MCF 10A (cell line): Measurements from ENCODE around the gene TRIM40. TPM values are rescaled to one million over a fixed set of nuclear protein-coding genes. Genes with fewer than 3 reads are reported as not detected.

Source experiments
- BruUV-seq: library from RNA; stranded (reverse); fragments of 400-500 nt; replicated peaks from 2 replicates; lab custom pipeline; 2021; lab: Mats Ljungman, UMichigan
- CTCF ChIA-PET: fragments of 300-600 bp; sonication (Branson Sonifier 250); formaldehyde crosslinking; extraction: SDS; loops from one replicate; lab custom pipeline; 2021; ENCODE audit warnings: antibody characterized with exemption, inconsistent platforms; lab: Yijun Ruan, JAX
- POLR2A ChIA-PET: fragments of 300-600, 350-650 bp; sonication (Branson Sonifier 250); formaldehyde crosslinking; extraction: SDS; loops from one replicate; lab custom pipeline; 2020; ENCODE audit warnings: antibody characterized with exemption, inconsistent platforms; lab: Yijun Ruan, JAX
- DNase-seq: peaks from one replicate; pipeline ENCODE4 v3.0.0-alpha.2; 2018; ENCODE audit not compliant: unreplicated experiment
- H3K27ac Mint-ChIP-seq: one replicate; pipeline ENCODE4 v1.8.0; 2022; ENCODE audit warnings: mild to moderate bottlenecking, low read depth, mixed read lengths; ENCODE audit not compliant: unreplicated experiment
- H3K27me3 Mint-ChIP-seq: one replicate; pipeline ENCODE4 v1.8.0; 2022; ENCODE audit warnings: mixed read lengths; ENCODE audit not compliant: insufficient read depth, unreplicated experiment
- H3K36me3 Mint-ChIP-seq: one replicate; pipeline ENCODE4 v1.8.0; 2022; ENCODE audit warnings: mild to moderate bottlenecking, moderate library complexity, mixed read lengths; ENCODE audit not compliant: insufficient read depth, unreplicated experiment
- H3K4me1 Mint-ChIP-seq: one replicate; pipeline ENCODE4 v1.8.0; 2022; ENCODE audit warnings: mixed read lengths; ENCODE audit not compliant: insufficient read depth, unreplicated experiment
- H3K4me3 Mint-ChIP-seq: one replicate; pipeline ENCODE4 v1.8.0; 2022; ENCODE audit warnings: mild to moderate bottlenecking, moderate library complexity, mixed read lengths; ENCODE audit not compliant: unreplicated experiment
- H3K9me3 Mint-ChIP-seq: one replicate; pipeline ENCODE4 v1.8.0; 2022; ENCODE audit warnings: mixed read lengths; ENCODE audit not compliant: unreplicated experiment
- intact Hi-C: fragments of 100-400 bp; cut with micrococcal nuclease; formaldehyde crosslinking; loops from 2 replicates; pipeline ENCODE4 v1.14.1; 2022
- total RNA-seq: library from RNA; stranded (reverse); gene quantifications from 2 replicates; pipeline ENCODE4 v1.2.3, GENCODE V29; 2022
- TF ChIP-seq, protein P1 (sequence below): fragments of 200-600 bp; IDR thresholded peaks from one replicate; pipeline ENCODE4 v1.8.0; 2022; ENCODE audit warnings: antibody characterized with exemption, mild to moderate bottlenecking; ENCODE audit not compliant: unreplicated experiment

The TRIM40 gene
- total RNA-seq, 1 experiment from 2014 or later = not detected

DNA sequence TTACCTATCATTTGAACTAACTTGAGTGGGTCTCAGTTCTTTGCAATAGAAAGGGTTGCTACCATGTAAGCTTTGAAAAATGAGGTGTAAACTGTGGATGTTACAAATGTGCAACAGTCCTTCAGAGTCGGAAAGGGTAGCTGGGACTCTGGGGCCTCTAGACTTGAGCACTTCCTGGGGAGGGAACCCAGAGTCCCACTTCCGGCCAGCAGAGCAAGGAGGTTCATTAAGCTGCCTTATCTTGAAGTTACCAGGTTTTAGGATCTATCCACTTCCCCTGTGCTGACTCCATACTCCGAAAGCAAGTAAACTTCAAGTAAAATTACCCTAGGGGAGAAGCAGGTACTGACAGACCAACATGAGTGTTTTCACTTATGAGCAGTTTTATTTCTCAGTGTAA lies 15.6 kb downstream of the TRIM40 start:
- intact Hi-C loops = no loop called here
- TF ChIP-seq, protein P1, sequence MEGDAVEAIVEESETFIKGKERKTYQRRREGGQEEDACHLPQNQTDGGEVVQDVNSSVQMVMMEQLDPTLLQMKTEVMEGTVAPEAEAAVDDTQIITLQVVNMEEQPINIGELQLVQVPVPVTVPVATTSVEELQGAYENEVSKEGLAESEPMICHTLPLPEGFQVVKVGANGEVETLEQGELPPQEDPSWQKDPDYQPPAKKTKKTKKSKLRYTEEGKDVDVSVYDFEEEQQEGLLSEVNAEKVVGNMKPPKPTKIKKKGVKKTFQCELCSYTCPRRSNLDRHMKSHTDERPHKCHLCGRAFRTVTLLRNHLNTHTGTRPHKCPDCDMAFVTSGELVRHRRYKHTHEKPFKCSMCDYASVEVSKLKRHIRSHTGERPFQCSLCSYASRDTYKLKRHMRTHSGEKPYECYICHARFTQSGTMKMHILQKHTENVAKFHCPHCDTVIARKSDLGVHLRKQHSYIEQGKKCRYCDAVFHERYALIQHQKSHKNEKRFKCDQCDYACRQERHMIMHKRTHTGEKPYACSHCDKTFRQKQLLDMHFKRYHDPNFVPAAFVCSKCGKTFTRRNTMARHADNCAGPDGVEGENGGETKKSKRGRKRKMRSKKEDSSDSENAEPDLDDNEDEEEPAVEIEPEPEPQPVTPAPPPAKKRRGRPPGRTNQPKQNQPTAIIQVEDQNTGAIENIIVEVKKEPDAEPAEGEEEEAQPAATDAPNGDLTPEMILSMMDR = no peak
- H3K27ac Mint-ChIP-seq = no peak overlapping the region
- no peaks in the 10 kb centered on the region for H3K9me3 Mint-ChIP-seq
- ChIA-PET POLR2A (no interaction called here), CTCF (interaction anchor here (0.9 to 2.3 kb wide), 3 partner anchors 19 to 48 kb away, joined by 3 to 18 read pairs (median 6); no protein-coding TSS in a partner anchor)
- no peak for DNase-seq
- no TSS peak for BruUV-seq
- no peaks in the 10 kb centered on the region for H3K36me3 Mint-ChIP-seq
- H3K4me1 Mint-ChIP-seq = peaks cover 26% of the 10 kb centered on the region
- no peaks in the 10 kb centered on the region for H3K27me3 Mint-ChIP-seq
- H3K4me3 Mint-ChIP-seq = no peak overlapping the region

DNA sequence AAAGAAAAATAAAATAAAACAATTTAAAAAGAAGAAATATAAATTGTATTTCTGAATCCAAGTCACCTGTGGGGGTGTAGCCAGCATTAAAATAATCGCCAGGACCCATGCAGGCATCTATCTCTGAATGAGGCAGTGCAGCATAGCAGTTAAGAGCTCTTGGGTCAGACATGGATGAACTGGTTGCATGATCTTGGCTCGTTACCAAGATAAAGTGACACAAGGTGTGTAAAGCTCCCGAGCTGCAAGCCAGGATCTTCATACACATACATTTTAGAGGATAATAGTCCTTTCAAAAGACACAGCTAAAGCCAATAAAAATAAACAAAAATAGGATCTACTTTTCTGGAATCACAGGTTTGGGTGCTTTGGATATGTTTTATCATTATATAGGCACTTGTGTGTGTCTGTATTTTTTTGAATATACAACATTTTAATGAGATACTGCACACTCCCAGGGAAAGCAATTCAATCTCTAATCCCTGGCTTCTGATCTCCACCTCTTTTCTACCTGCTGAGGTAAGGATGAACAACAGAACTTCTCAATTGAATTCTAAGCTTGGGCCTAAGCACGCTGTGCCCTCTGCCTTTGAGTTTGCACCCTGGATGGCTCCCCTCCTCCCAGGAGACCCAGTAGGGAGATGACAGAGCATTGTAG lies 16.2 kb downstream of the TRIM40 start:
- BruUV-seq = no TSS peak
- no peaks in the 10 kb centered on the region for H3K27me3 Mint-ChIP-seq
- intact Hi-C loops = no loop called here
- no peaks in the 10 kb centered on the region for H3K9me3 Mint-ChIP-seq
- H3K4me1 Mint-ChIP-seq = peaks cover 26% of the 10 kb centered on the region
- no peaks in the 10 kb centered on the region for H3K36me3 Mint-ChIP-seq
- DNase-seq = no peak
- ChIA-PET CTCF (interaction anchor here (0.9 to 2.3 kb wide), 3 partner anchors 18 to 49 kb away, joined by 3 to 18 read pairs (median 6); no protein-coding TSS in a partner anchor), POLR2A (interaction anchor here (0.7 kb wide), 1 partner anchor 175 kb away, joined by 5 read pairs; the partner anchor contains the start of gene TRIM39)
- H3K27ac Mint-ChIP-seq = no peak overlapping the region
- no peak overlapping the region for H3K4me3 Mint-ChIP-seq
- TF ChIP-seq, protein P1 = no peak

DNA sequence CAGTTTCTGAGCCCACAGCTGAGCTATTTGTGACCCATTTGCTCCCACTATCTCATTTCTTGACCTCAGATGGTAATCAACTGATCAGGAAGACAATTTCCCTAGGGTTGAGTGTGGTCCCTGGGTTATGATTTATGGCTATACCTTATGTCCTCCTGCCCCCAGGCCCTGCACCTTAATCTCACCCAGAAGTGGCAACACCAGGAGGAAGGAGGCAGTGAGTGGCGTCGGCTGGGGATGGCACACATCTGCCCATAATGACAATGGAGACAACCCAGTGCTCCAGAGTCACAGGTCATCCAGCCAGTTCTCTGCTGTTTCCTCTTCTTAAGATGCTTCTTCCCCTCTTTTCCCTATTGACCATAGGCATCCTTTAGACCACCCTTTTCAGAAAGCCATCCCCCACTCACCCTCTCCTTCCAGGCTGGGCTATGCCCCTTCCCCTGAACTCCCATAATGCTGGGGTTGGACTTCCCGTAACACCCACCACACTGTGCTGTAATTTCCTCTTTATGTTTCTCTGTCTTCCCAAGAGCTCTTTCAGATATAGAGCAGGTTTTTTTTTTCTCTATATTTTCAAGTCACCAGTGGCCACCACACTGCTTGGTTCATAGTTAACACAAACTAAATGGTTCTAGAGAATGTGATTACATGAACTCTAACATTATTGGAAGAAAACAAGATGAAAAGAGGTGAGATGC lies 17.1 kb downstream of the TRIM40 start:
- CTCF ChIA-PET = interaction anchor here (2.3 kb wide), 1 partner anchor 22 kb away, joined by 18 read pairs; no protein-coding TSS in a partner anchor
- Mint-ChIP-seq H3K27ac (no peak overlapping the region), H3K27me3 (no peaks in the 10 kb centered on the region), H3K36me3 (no peaks in the 10 kb centered on the region), H3K4me3 (no peak overlapping the region), H3K4me1 (peaks cover 26% of the 10 kb centered on the region), H3K9me3 (no peaks in the 10 kb centered on the region)
- intact Hi-C loops = no loop called here
- TF ChIP-seq, protein P1 = no peak
- no TSS peak for BruUV-seq
- POLR2A ChIA-PET = interaction anchor here (0.7 kb wide), 1 partner anchor 79 kb away, joined by 5 read pairs; no protein-coding TSS in a partner anchor
- no peak for DNase-seq

DNA sequence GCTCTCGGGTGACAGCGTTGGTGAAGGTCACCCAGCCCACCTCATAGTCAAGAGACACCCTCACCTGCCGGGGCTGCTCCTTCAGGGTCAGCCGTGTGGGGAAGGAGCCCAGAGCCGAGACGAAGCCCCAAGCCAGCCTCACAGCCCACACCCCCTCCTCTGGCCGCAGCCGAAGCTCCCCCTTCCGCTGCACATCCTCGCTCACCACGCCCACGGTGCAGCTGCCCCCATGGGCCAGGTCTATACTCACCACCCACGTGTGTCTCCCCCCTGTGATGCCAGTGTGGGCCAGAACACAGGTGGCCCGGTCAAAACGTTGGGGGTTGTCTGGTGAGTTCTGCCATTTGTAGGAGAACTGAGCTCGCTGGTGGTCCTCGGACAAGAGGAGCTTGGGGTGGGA lies 18.1 kb downstream of the TRIM40 start:
- no TSS peak for BruUV-seq
- Mint-ChIP-seq H3K9me3 (no peaks in the 10 kb centered on the region), H3K4me1 (peaks cover 26% of the 10 kb centered on the region), H3K27me3 (no peaks in the 10 kb centered on the region), H3K4me3 (no peak overlapping the region), H3K36me3 (no peaks in the 10 kb centered on the region), H3K27ac (no peak overlapping the region)
- TF ChIP-seq, protein P1 = no peak
- ChIA-PET CTCF (interaction anchor here (0.6 to 2.5 kb wide), 5 partner anchors 13 to 51 kb away, joined by 3 to 25 read pairs (median 6); no protein-coding TSS in a partner anchor), POLR2A (interaction anchor here (0.6 to 3.9 kb wide), 4 partner anchors 13 to 93 kb away, joined by 3 to 17 read pairs (median 4); partner anchors contain the start of genes POLR1H and PPP1R11)
- intact Hi-C loops = no loop called here
- no peak for DNase-seq
